HepG2 (cell line): Measurements from ENCODE around the gene BET1L. TPM values are rescaled to one million over a fixed set of nuclear protein-coding genes. Genes with fewer than 3 reads are reported as not detected.

Source experiments
- ATAC-seq: fragments of 200-7000 bp; cut with Tn5 transposase; 3 replicates; pipeline ENCODE4 v1.9.1; 2020; ENCODE audit warnings: mild to moderate bottlenecking, moderate library complexity
- BruUV-seq: library from RNA; stranded (reverse); fragments of 400-500 nt; replicated peaks from 2 replicates; lab custom pipeline; 2021; lab: Mats Ljungman, UMichigan
- CTCF ChIA-PET: fragments of 300-600 bp; formaldehyde crosslinking; extraction: SDS; loops from one replicate; lab custom pipeline; 2021; ENCODE audit warnings: low total read pairs, inconsistent platforms, low intra/inter-chr PET ratio; lab: Yijun Ruan, JAX
- POLR2A ChIA-PET: fragments of 350-600 bp; sonication (Branson Sonifier 250); formaldehyde crosslinking; loops from one replicate; lab custom pipeline; 2020; ENCODE audit warnings: antibody characterized with exemption, inconsistent platforms; lab: Yijun Ruan, JAX
- DNase-seq: peaks from one replicate; pipeline ENCODE4 v3.0.0-alpha.2; 2015; ENCODE audit warnings: low spot score
- FAIRE-seq: peaks from 3 replicates; lab custom pipeline; 2011; peaks lifted over from hg19 to GRCh38; lab: Jason Lieb, UNC
- H2AFZ ChIP-seq: one replicate; pipeline ENCODE4 v1.6.1; 2011; ENCODE audit warnings: low read length, inconsistent platforms
- H3K27ac ChIP-seq: fragments of 300-600 bp; 3 replicates; pipeline ENCODE4 v1.8.0; 2011; ENCODE audit warnings: mixed run types, mild to moderate bottlenecking, mixed read lengths, low read length, inconsistent platforms; ENCODE audit not compliant: insufficient read depth; ENCODE audit errors: extremely low read length
- H3K27me3 ChIP-seq, 2 experiments: fragments of 200-600 bp in 1 of 2; 2 replicates in 1 of 2; 3 replicates in 1 of 2; pipeline versions ENCODE4 v1.6.0 to v1.8.0; 2011; ENCODE audit warnings: low read length in 2 of 2, mild to moderate bottlenecking in 2 of 2, moderate library complexity in 2 of 2, inconsistent platforms in 1 of 2; ENCODE audit not compliant: insufficient read depth in 2 of 2, control insufficient read depth in 1 of 2
- H3K36me3 ChIP-seq, 2 experiments: fragments of 200-600 bp in 1 of 2; replicated peaks in 1 of 2; 2 replicates in 1 of 2; 3 replicates in 1 of 2; pipeline versions ENCODE4 v1.5.1 to v1.8.0; 2011; ENCODE audit warnings: low read length in 2 of 2, inconsistent platforms in 1 of 2; ENCODE audit not compliant: insufficient read depth in 2 of 2, control insufficient read depth in 1 of 2
- H3K4me1 ChIP-seq: 2 replicates; pipeline ENCODE4 v1.5.1; 2012; ENCODE audit warnings: low read length, inconsistent platforms; ENCODE audit not compliant: insufficient read depth
- H3K4me2 ChIP-seq: 2 replicates; pipeline ENCODE4 v1.6.0; 2011; ENCODE audit warnings: low read depth, low read length, inconsistent platforms
- H3K4me3 ChIP-seq, 3 experiments: fragments of 200-600 bp in 1 of 3; sonication (generic), shearing (Covaris generic) in 1 of 3; replicated peaks in 1 of 3; 2 replicates each; pipeline ENCODE4 v1.5.1; 2011 to 2016; ENCODE audit warnings: low read length in 3 of 3, inconsistent platforms in 2 of 3, low read depth in 2 of 3, mild to moderate bottlenecking in 2 of 3, control low read depth in 1 of 3, mixed read lengths in 1 of 3; ENCODE audit not compliant: insufficient read depth in 1 of 3
- H3K79me2 ChIP-seq: one replicate; pipeline ENCODE4 v1.6.1; 2011; ENCODE audit warnings: low read length, inconsistent platforms; ENCODE audit not compliant: insufficient read depth
- H3K9ac ChIP-seq: 2 replicates; pipeline ENCODE4 v1.6.0; 2011; ENCODE audit warnings: mild to moderate bottlenecking, low read depth, low read length, inconsistent platforms; ENCODE audit not compliant: insufficient read depth
- H3K9me3 ChIP-seq: 2 replicates; pipeline ENCODE4 v1.5.1; 2012; ENCODE audit warnings: mild to moderate bottlenecking, low read length
- H4K20me1 ChIP-seq: 2 replicates; pipeline ENCODE4 v1.6.0; 2011; ENCODE audit warnings: inconsistent platforms, mild to moderate bottlenecking, low read length, moderate library complexity; ENCODE audit not compliant: insufficient read depth
- AHDC1 ChIP-seq: sonication (generic); formaldehyde crosslinking; IDR thresholded peaks from 2 replicates; pipeline ENCODE4 v1.5.1; 2020; ENCODE audit warnings: mild to moderate bottlenecking, missing genetic modification reagents, borderline replicate concordance
- HDAC2 ChIP-seq: sonication (generic); formaldehyde crosslinking; IDR thresholded peaks from 2 replicates; pipeline ENCODE4 v1.4.0; 2020; ENCODE audit warnings: missing genetic modification reagents
- HNRNPLL ChIP-seq: fragments of 200-400 bp; formaldehyde crosslinking; IDR thresholded peaks from 2 replicates; pipeline ENCODE4 v1.6.1; 2017; ENCODE audit warnings: mild to moderate bottlenecking, low read depth, low read length; ENCODE audit not compliant: poor library complexity, severe bottlenecking
- RELA ChIP-seq: sonication (generic); formaldehyde crosslinking; IDR thresholded peaks from 2 replicates; pipeline ENCODE4 v1.4.0; 2020; ENCODE audit warnings: missing genetic modification reagents
- SRF ChIP-seq: IDR thresholded peaks from 2 replicates; pipeline ENCODE4 v1.6.1; 2011; ENCODE audit warnings: mild to moderate bottlenecking, low read depth, low read length, moderate library complexity
- USF2 ChIP-seq, 2 experiments: sonication (generic) in 1 of 2; formaldehyde crosslinking in 1 of 2; IDR thresholded peaks; 2 replicates each; pipeline versions ENCODE4 v1.5.1 to v1.6.1; 2011 to 2020; ENCODE audit warnings: borderline replicate concordance in 1 of 2, low read depth in 1 of 2, low read length in 1 of 2, mild to moderate bottlenecking in 1 of 2, missing genetic modification reagents in 1 of 2, moderate library complexity in 1 of 2
- ZNF225 ChIP-seq: sonication (generic); formaldehyde crosslinking; IDR thresholded peaks from 2 replicates; pipeline ENCODE4 v1.4.0; 2020; ENCODE audit warnings: mild to moderate bottlenecking, missing genetic modification reagents
- ZNF563 ChIP-seq: sonication (generic); formaldehyde crosslinking; IDR thresholded peaks from 2 replicates; pipeline ENCODE4 v1.8.0; 2022; ENCODE audit warnings: mild to moderate bottlenecking, moderate library complexity, missing genetic modification reagents
- WGBS: methylation state at CpG from one replicate; pipeline ENCODE4 v1.1.6; 2017; ENCODE audit warnings: low lambda C conversion rate; 5-methylcytosine and 5-hydroxymethylcytosine counted together
- in situ Hi-C: cut with HindIII; loops from 2 replicates; pipeline ENCODE4 v1.10.0; 2017; ENCODE audit warnings: low pct_unique_long_range_greater_than_20kb; ENCODE audit not compliant: extremely low pct_ligation_motif_present
- intact Hi-C: fragments of 100-400 bp; cut with micrococcal nuclease; formaldehyde crosslinking; loops from one replicate; pipeline ENCODE4 v1.10.0; 2022; ENCODE audit not compliant: unreplicated experiment
- polyA plus RNA-seq, 8 experiments: library from polyadenylated mRNA; depleted of rRNA in 3 of 8; stranded (reverse) in 7 of 8; unstranded in 1 of 8; fragments of >200 nt; fragmentation: Illumina TruSeq in 4 of 8; extraction: Trizol in 4 of 8; gene quantifications; 2 replicates each; pipeline versions ENCODE4 v1.2.1 to v1.2.3, GENCODE V29; 2011 to 2016; ENCODE audit warnings: low read depth in 4 of 8, missing spikeins in 1 of 8, mixed read lengths in 1 of 8; ENCODE audit not compliant: insufficient read depth in 1 of 8
- total RNA-seq, 5 experiments: library from RNA; depleted of rRNA; stranded (reverse); fragments of >200 nt; fragmentation: Illumina TruSeq; extraction: Trizol; gene quantifications; 2 replicates each; pipeline ENCODE4 v1.2.3, GENCODE V29; 2016; ENCODE audit warnings: low read depth in 1 of 5

The BET1L gene
- total and polyA plus RNA-seq, 2 of the 13 experiments (the other 11 are each of a cell fraction or from before 2014, with no cell fraction given) = 26.2 to 59.6 TPM

- BruUV-seq = no TSS peak
- no peak overlapping the region for H3K9ac ChIP-seq
- 100% methylated on average over 1 of the region's 5 CpGs for WGBS
- no peak overlapping the region for H3K27ac ChIP-seq
- no peak for FAIRE-seq
- no peak for ATAC-seq
- H3K27me3 ChIP-seq = no peaks in the 10 kb centered on the region; a peak in 1 of 5 replicates
- ChIA-PET POLR2A (no interaction called here), CTCF (no interaction called here)
- peaks cover 3% of the 10 kb centered on the region; the same call in 1 of the 2 replicates for H4K20me1 ChIP-seq
- no peaks in the 10 kb centered on the region for H3K9me3 ChIP-seq
- in situ Hi-C loops (no loop called here), intact Hi-C loops (no loop called here)
- H3K4me2 ChIP-seq = no peak overlapping the region
- DNase-seq = no peak
- peaks cover 35 to 55% of the 10 kb centered on the region in 2 experiments for H3K36me3 ChIP-seq
- H2AFZ ChIP-seq = no peak overlapping the region
- peaks cover 39% of the 10 kb centered on the region for H3K79me2 ChIP-seq
- TF ChIP-seq RELA (no peak), AHDC1 (CRISPR knock-in tag) (no peak), ZNF225 (0 out of 2 replicates have a peak, but pooled peaks have one; percentile 29), SRF (no peak), HDAC2 (CRISPR knock-in tag) (no peak), HNRNPLL (no peak), ZNF563 (CRISPR knock-in tag) (no peak), USF2 (IDR thresholded peaks at IDR 0.05; ENCODE audit: low read depth, low read length) (no peak), USF2 (CRISPR knock-in tag; IDR thresholded peaks at IDR 0.05; ENCODE audit: borderline replicate concordance) (no peak)
- H3K4me3 ChIP-seq = no peak overlapping the region
- peaks cover 30% of the 10 kb centered on the region for H3K4me1 ChIP-seq
Measured at GRCh38 chr11:210803-211180, 3.6 kb upstream of the BET1L start.
